ENCODE data around the gene AEBP1. TPM values are rescaled to one million over a fixed set of nuclear protein-coding genes. Genes with fewer than 3 reads are reported as not detected.

The AEBP1 gene
- total RNA-seq, 1 donor from 2014 or later: 65.0 TPM

- Mint-ChIP-seq H3K9me3 (ENCODE audit: unreplicated experiment) (no peaks in the 10 kb centered on the region), H3K27me3 (ENCODE audit: low read depth, unreplicated experiment) (peaks cover 45% of the 10 kb centered on the region), H3K36me3 (ENCODE audit: low read depth, unreplicated experiment) (peaks cover 2% of the 10 kb centered on the region), H3K4me1 (ENCODE audit: low read depth, unreplicated experiment) (no peaks in the 10 kb centered on the region), H3K4me3 (ENCODE audit: unreplicated experiment) (no peak overlapping the region), H3K27ac (ENCODE audit: unreplicated experiment) (no peak overlapping the region)
- no peaks in the 10 kb centered on the region for H3K9me3 ChIP-seq (ENCODE audit: insufficient read depth, low read depth, low read length)
- DNase-seq (ENCODE audit: low read depth): no peak
- no peaks in the 10 kb centered on the region for H3K36me3 ChIP-seq (ENCODE audit: insufficient read depth, low read length)
- H3K4me1 ChIP-seq (ENCODE audit: insufficient read depth, low read length): no peaks in the 10 kb centered on the region
- H2AFZ ChIP-seq (ENCODE audit: low read depth, low read length): no peak overlapping the region
- no peaks in the 10 kb centered on the region for H3K27me3 ChIP-seq (ENCODE audit: insufficient read depth, low read length)
- H3K79me2 ChIP-seq (ENCODE audit: insufficient read depth, low read length): no peaks in the 10 kb centered on the region
- no peak overlapping the region for H3K4me3 ChIP-seq (ENCODE audit: insufficient read depth, low read depth, low read length)
- H4K20me1 ChIP-seq (ENCODE audit: insufficient read depth, low read length): no peaks in the 10 kb centered on the region
- H3K4me2 ChIP-seq (ENCODE audit: low read length): no peak overlapping the region
- H3K9ac ChIP-seq (ENCODE audit: low read length): no peak overlapping the region
- no peak overlapping the region for H3K27ac ChIP-seq (ENCODE audit: low read depth, low read length)
- TF ChIP-seq EZH2 (IDR thresholded peaks at IDR 0.05; ENCODE audit: insufficient read depth, low read length): no peak
- no peak for FAIRE-seq
These were observed 51.3 kb downstream of the AEBP1 start for GRCh38 chr7:44155191-44156185.

GRCh38 chr7:44156453-44157010 is 52.4 kb downstream of the AEBP1 start:
- no peaks in the 10 kb centered on the region for H3K4me1 Mint-ChIP-seq (ENCODE audit: low read depth, unreplicated experiment)
- Histone ChIP-seq H3K27me3 (ENCODE audit: insufficient read depth, low read length) (no peaks in the 10 kb centered on the region), H3K4me3 (ENCODE audit: insufficient read depth, low read depth, low read length) (no peak overlapping the region), H3K9me3 (ENCODE audit: insufficient read depth, low read depth, low read length) (no peaks in the 10 kb centered on the region), H3K36me3 (ENCODE audit: insufficient read depth, low read length) (no peaks in the 10 kb centered on the region), H3K4me1 (ENCODE audit: insufficient read depth, low read length) (no peaks in the 10 kb centered on the region), H3K27ac (ENCODE audit: low read depth, low read length) (no peak overlapping the region), H3K9ac (ENCODE audit: low read length) (no peak overlapping the region), H4K20me1 (ENCODE audit: insufficient read depth, low read length) (no peaks in the 10 kb centered on the region), H3K79me2 (ENCODE audit: insufficient read depth, low read length) (no peaks in the 10 kb centered on the region), H3K4me2 (ENCODE audit: low read length) (no peak overlapping the region), H2AFZ (ENCODE audit: low read depth, low read length) (no peak overlapping the region)
- peaks cover 35% of the 10 kb centered on the region for H3K27me3 Mint-ChIP-seq (ENCODE audit: low read depth, unreplicated experiment)
- H3K36me3 Mint-ChIP-seq (ENCODE audit: low read depth, unreplicated experiment): peaks cover 2% of the 10 kb centered on the region
- H3K27ac Mint-ChIP-seq (ENCODE audit: unreplicated experiment): no peak overlapping the region
- no peak for DNase-seq (ENCODE audit: low read depth)
- no peaks in the 10 kb centered on the region for H3K9me3 Mint-ChIP-seq (ENCODE audit: unreplicated experiment)
- H3K4me3 Mint-ChIP-seq (ENCODE audit: unreplicated experiment): no peak overlapping the region
- FAIRE-seq: no peak
- no peak for TF ChIP-seq EZH2 (IDR thresholded peaks at IDR 0.05; ENCODE audit: insufficient read depth, low read length)
- TF ChIP-seq CTCF (IDR thresholded peaks at IDR 0.05; ENCODE audit: insufficient read depth, low read depth, low read length): no peak

- peaks cover 4% of the 10 kb centered on the region for H3K4me1 Mint-ChIP-seq (ENCODE audit: low read depth, unreplicated experiment)
- no peak for DNase-seq (ENCODE audit: low read depth)
- H3K4me3 Mint-ChIP-seq (ENCODE audit: unreplicated experiment): peak overlapping the region; percentile 69
- no peaks in the 10 kb centered on the region for H4K20me1 ChIP-seq (ENCODE audit: insufficient read depth, low read length)
- H3K36me3 Mint-ChIP-seq (ENCODE audit: low read depth, unreplicated experiment): peaks cover 2% of the 10 kb centered on the region
- H3K27me3 Mint-ChIP-seq (ENCODE audit: low read depth, unreplicated experiment): peaks cover 31% of the 10 kb centered on the region
- no peak overlapping the region for H3K9ac ChIP-seq (ENCODE audit: low read length)
- no peak overlapping the region for H3K27ac Mint-ChIP-seq (ENCODE audit: unreplicated experiment)
- H3K4me2 ChIP-seq (ENCODE audit: low read length): no peak overlapping the region
- no peak overlapping the region for H2AFZ ChIP-seq (ENCODE audit: low read depth, low read length)
- no peak overlapping the region for H3K4me3 ChIP-seq (ENCODE audit: insufficient read depth, low read depth, low read length)
- H3K36me3 ChIP-seq (ENCODE audit: insufficient read depth, low read length): no peaks in the 10 kb centered on the region
- no peaks in the 10 kb centered on the region for H3K4me1 ChIP-seq (ENCODE audit: insufficient read depth, low read length)
- H3K79me2 ChIP-seq (ENCODE audit: insufficient read depth, low read length): no peaks in the 10 kb centered on the region
- H3K27ac ChIP-seq (ENCODE audit: low read depth, low read length): no peak overlapping the region
- no peaks in the 10 kb centered on the region for H3K9me3 Mint-ChIP-seq (ENCODE audit: unreplicated experiment)
- no peaks in the 10 kb centered on the region for H3K27me3 ChIP-seq (ENCODE audit: insufficient read depth, low read length)
- no peak for FAIRE-seq
- H3K9me3 ChIP-seq (ENCODE audit: insufficient read depth, low read depth, low read length): no peaks in the 10 kb centered on the region
- TF ChIP-seq CTCF (IDR thresholded peaks at IDR 0.05; ENCODE audit: insufficient read depth, low read depth, low read length) (no peak), EZH2 (IDR thresholded peaks at IDR 0.05; ENCODE audit: insufficient read depth, low read length) (no peak)
These were observed 53.3 kb downstream of the AEBP1 start for GRCh38 chr7:44157116-44158080.

Measured in astrocyte (in vitro differentiated cells and primary cell).